LNCaP clone FGC (cell line): ENCODE results near the gene SPINDOC.

Experiments used
- DNase-seq: peaks from one replicate; pipeline ENCODE4 v3.0.0-alpha.2; 2011; ENCODE audit warnings: low read depth
- H3K4me3 ChIP-seq: 2 replicates; pipeline ENCODE4 v1.5.1; 2011; ENCODE audit warnings: mild to moderate bottlenecking, low read depth, low read length, control low read depth
- CTCF ChIP-seq: IDR thresholded peaks from 2 replicates; pipeline ENCODE4 v1.5.1; 2012; ENCODE audit warnings: mild to moderate bottlenecking; ENCODE audit not compliant: control insufficient read depth, insufficient read depth; ENCODE audit errors: extremely low read depth

Gene SPINDOC

GRCh38 chr11:63838678-63839507 is 25.6 kb downstream of the SPINDOC start, which contains the start of gene MARK2:
TSS of gene MARK2 (plus strand) at chr11:63839110. CDS start at chr11:63839507, 397 bp downstream.
- peak; percentile 93 for DNase-seq
- peak within 1 kb of the TSS; percentile 91 for H3K4me3 ChIP-seq
- TF ChIP-seq CTCF, result no peak

GRCh38 chr11:63839508-63840355 is 26.5 kb downstream of the SPINDOC start:
- no peak for TF ChIP-seq CTCF
- peak overlapping the region; percentile 91 for H3K4me3 ChIP-seq
- no peak for DNase-seq

- TF ChIP-seq CTCF, result no peak
- peak overlapping the region; percentile 91 for H3K4me3 ChIP-seq
- no peak for DNase-seq
Observed at GRCh38 chr11:63840356-63841060, 27.3 kb downstream of the SPINDOC start.

GRCh38 chr11:63841554-63841953 is 28.3 kb downstream of the SPINDOC start:
- TF ChIP-seq CTCF, result no peak
- DNase-seq, result no peak
- peak overlapping the region; percentile 91 for H3K4me3 ChIP-seq

- peak overlapping the region; percentile 91 for H3K4me3 ChIP-seq
- no peak for DNase-seq
- no peak for TF ChIP-seq CTCF
Observed at GRCh38 chr11:63843041-63843440, 29.8 kb downstream of the SPINDOC start.

- no peak for DNase-seq
- no peak for TF ChIP-seq CTCF
- no peak overlapping the region for H3K4me3 ChIP-seq
Observed at GRCh38 chr11:63844836-63845235, 31.6 kb downstream of the SPINDOC start.
